Glutamatergic neuron (in vitro differentiated cells): Measurements from ENCODE around the gene CLBA1. TPM values are rescaled to one million over a fixed set of nuclear protein-coding genes. Genes with fewer than 3 reads are reported as not detected.

ENCODE experiments used
- DNase-seq: peaks from one replicate; pipeline ENCODE4 v3.0.0; 2022
- H3K27ac Mint-ChIP-seq: one replicate; pipeline ENCODE4 v1.8.0; 2020; ENCODE audit warnings: mild to moderate bottlenecking, mixed read lengths, inconsistent platforms; ENCODE audit not compliant: unreplicated experiment
- H3K27me3 Mint-ChIP-seq: one replicate; pipeline ENCODE4 v1.8.0; 2020; ENCODE audit warnings: mild to moderate bottlenecking, moderate library complexity, mixed read lengths, inconsistent platforms; ENCODE audit not compliant: unreplicated experiment
- H3K36me3 Mint-ChIP-seq: one replicate; pipeline ENCODE4 v1.8.0; 2020; ENCODE audit warnings: mild to moderate bottlenecking, mixed read lengths, inconsistent platforms; ENCODE audit not compliant: unreplicated experiment
- H3K4me1 Mint-ChIP-seq: one replicate; pipeline ENCODE4 v1.8.0; 2020; ENCODE audit warnings: mild to moderate bottlenecking, low read depth, mixed read lengths, inconsistent platforms; ENCODE audit not compliant: unreplicated experiment
- H3K4me3 Mint-ChIP-seq: one replicate; pipeline ENCODE4 v1.8.0; 2020; ENCODE audit warnings: mild to moderate bottlenecking, mixed read lengths, inconsistent platforms; ENCODE audit not compliant: unreplicated experiment
- H3K9me3 Mint-ChIP-seq: one replicate; pipeline ENCODE4 v1.8.0; 2020; ENCODE audit warnings: mild to moderate bottlenecking, moderate library complexity, mixed read lengths, inconsistent platforms; ENCODE audit not compliant: unreplicated experiment
- total RNA-seq: library from RNA; stranded (reverse); fragmentation: NEBNext Ultra II Directional; extraction: Animal tissue kit (Norgen Biotek cat#: 25700); gene quantifications from one replicate; pipeline ENCODE4 v1.2.1, GENCODE V29; 2021; ENCODE audit not compliant: unreplicated experiment
- TF ChIP-seq, protein P1 (sequence below): fragments of 200-600 bp; sonication (generic); IDR thresholded peaks from one replicate; pipeline ENCODE4 v1.5.0; 2021; ENCODE audit not compliant: partially characterized antibody, unreplicated experiment

Gene CLBA1
- total RNA-seq, 1 donor from 2014 or later, result 5.9 TPM

DNA sequence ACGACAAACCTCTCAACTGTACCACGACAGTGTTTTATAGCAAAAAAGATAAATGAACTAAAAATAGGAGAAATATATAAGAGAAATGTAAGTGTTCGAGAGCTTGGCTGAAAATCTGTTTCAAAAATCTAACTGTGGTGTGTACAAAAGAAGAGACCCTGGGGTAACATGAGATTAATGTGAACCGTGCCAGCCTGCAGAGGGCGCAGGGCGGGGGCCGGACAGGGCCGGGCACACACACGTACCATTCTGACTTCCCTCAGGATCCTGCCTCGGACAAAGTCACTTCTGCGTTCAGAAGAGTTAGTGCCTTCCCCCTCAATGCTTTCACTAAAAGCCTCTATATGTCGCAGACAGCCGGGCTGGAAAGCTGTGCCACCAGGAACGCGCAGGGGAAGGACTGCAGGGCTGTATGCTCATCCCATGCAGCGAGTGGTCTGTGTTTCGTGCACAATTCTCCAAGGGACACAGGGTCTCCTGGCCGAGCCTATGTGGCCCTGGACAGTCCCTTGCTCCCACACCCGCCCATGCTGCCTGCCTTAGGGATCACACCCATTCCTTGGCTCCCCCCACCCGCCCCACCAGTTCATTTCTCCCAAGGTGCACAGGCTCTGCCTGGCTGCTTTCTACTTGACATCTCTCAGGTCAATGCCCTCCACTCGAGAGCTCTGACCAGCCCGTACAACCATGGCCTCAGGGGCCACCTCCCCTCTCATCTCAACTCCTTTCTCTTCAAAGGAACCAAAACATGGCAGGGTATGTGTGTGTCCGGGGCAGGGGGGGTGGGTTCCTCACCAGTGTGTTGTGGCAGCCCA lies 26.8 kb downstream of the CLBA1 start:
- H3K4me1 Mint-ChIP-seq, result peaks cover 62% of the 10 kb centered on the region
- no peaks in the 10 kb centered on the region for H3K36me3 Mint-ChIP-seq
- H3K4me3 Mint-ChIP-seq, result peak overlapping the region; percentile 69
- H3K27ac Mint-ChIP-seq, result peak overlapping the region; percentile 86
- DNase-seq, result no peak
- H3K9me3 Mint-ChIP-seq, result peaks cover 13% of the 10 kb centered on the region
- H3K27me3 Mint-ChIP-seq, result peaks cover 7% of the 10 kb centered on the region
- TF ChIP-seq, protein P1, sequence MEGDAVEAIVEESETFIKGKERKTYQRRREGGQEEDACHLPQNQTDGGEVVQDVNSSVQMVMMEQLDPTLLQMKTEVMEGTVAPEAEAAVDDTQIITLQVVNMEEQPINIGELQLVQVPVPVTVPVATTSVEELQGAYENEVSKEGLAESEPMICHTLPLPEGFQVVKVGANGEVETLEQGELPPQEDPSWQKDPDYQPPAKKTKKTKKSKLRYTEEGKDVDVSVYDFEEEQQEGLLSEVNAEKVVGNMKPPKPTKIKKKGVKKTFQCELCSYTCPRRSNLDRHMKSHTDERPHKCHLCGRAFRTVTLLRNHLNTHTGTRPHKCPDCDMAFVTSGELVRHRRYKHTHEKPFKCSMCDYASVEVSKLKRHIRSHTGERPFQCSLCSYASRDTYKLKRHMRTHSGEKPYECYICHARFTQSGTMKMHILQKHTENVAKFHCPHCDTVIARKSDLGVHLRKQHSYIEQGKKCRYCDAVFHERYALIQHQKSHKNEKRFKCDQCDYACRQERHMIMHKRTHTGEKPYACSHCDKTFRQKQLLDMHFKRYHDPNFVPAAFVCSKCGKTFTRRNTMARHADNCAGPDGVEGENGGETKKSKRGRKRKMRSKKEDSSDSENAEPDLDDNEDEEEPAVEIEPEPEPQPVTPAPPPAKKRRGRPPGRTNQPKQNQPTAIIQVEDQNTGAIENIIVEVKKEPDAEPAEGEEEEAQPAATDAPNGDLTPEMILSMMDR, result no peak

DNA sequence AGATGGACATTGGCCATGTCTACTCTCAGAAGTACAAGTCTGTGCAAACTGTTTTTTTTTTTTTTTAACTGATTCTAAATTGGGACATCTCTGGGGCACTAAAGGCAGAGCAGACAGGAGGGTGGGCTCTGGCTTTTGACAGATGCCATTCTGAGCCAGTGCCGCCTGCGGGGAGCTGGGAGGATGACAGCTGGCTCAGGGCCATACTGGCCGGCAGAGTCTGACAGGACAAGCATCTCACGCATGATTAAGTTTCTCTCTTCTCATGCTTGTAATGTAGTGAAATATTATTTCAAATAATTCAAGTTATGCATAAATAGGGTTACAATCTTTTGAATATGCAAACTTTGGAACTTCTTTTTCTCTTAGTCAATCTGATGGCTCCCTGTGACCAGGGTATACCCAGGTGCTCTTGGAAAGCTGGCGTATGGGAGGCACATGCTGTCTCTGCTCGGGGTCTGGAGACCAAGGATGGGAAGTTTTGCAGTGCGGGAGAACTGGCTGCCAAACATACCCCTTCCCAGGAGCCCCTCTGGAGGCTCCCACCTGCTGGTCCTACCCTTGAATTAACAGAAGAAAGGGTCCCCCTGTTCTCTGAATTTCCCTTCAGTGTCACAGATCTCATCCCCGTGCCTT lies 27.7 kb downstream of the CLBA1 start:
- Mint-ChIP-seq H3K9me3 (peaks cover 13% of the 10 kb centered on the region), H3K27ac (peak overlapping the region; percentile 86), H3K4me3 (peak overlapping the region; percentile 71), H3K4me1 (peaks cover 63% of the 10 kb centered on the region), H3K27me3 (peaks cover 7% of the 10 kb centered on the region), H3K36me3 (no peaks in the 10 kb centered on the region)
- peak; percentile 65 for DNase-seq
- TF ChIP-seq, protein P1, result no peak

DNA sequence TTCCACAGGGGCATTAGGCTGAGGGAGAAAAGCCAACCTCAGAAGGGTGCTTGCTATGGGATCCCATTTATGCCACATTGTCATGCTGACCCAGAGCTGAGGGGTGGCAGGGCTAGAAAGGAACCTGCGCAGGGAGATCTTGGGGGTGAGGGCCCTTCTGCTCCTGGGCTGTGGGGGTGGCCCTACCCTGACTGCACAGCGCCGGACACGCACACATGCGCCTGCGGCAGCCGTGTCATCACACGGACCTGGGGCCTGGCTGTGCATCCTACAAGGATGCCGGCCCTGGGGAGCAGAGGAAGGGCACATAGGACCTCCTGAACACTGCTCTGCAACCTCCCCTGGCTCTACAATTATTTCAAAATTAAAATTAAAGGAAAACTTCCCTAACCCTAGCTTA lies 28.4 kb downstream of the CLBA1 start:
- H3K4me1 Mint-ChIP-seq, result peaks cover 65% of the 10 kb centered on the region
- TF ChIP-seq, protein P1, result no peak
- no peak for DNase-seq
- H3K27ac Mint-ChIP-seq, result peak overlapping the region; percentile 86
- H3K27me3 Mint-ChIP-seq, result peaks cover 7% of the 10 kb centered on the region
- H3K36me3 Mint-ChIP-seq, result no peaks in the 10 kb centered on the region
- peaks cover 13% of the 10 kb centered on the region for H3K9me3 Mint-ChIP-seq
- H3K4me3 Mint-ChIP-seq, result peak overlapping the region; percentile 51

DNA sequence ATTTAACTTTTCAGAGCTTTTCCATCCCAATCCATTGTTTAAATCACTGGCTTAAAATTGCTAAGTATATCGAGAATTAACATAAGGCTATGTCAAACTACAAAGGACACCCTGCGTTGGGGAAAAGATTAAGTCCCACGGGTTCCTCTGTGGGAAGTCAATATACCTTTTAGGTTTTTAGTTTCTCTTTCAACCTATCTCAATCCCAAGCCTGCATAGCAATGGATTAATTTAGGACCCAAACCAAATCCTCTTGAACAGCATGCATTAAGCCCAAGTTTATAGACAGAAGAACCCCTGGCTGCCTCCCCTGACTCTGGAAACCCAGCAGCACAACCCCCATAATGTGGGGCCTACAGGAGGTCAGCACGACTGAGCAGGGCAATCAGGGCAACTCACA lies 29.0 kb downstream of the CLBA1 start:
- Mint-ChIP-seq H3K4me1 (peaks cover 68% of the 10 kb centered on the region), H3K4me3 (peak overlapping the region; percentile 51), H3K27ac (peak overlapping the region; percentile 86), H3K27me3 (peaks cover 10% of the 10 kb centered on the region), H3K36me3 (no peaks in the 10 kb centered on the region), H3K9me3 (peaks cover 14% of the 10 kb centered on the region)
- DNase-seq, result no peak
- TF ChIP-seq, protein P1, result no peak

DNA sequence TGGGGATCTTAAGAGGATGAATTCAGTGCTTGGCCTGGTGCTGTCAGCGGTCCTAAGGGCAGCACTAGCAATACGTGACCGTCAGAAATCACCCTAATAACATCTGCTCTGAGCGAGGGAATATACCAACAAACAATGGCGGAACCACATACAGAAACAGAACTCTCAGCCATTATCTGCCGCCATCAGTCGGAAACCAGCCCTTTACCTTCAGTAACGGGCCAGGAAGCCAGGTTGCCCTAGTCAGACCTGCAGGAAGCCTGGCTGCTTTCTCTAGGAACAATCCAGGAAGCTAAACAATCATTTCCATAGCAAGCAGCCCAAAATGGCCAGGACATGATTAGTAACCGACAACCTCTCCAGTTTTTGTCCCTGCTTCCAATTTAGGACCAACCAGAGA lies 29.7 kb downstream of the CLBA1 start:
- peak overlapping the region; percentile 51 for H3K4me3 Mint-ChIP-seq
- H3K27ac Mint-ChIP-seq, result peak overlapping the region; percentile 86
- peaks cover 12% of the 10 kb centered on the region for H3K27me3 Mint-ChIP-seq
- peaks cover 17% of the 10 kb centered on the region for H3K9me3 Mint-ChIP-seq
- no peaks in the 10 kb centered on the region for H3K36me3 Mint-ChIP-seq
- no peak for DNase-seq
- TF ChIP-seq, protein P1, result no peak
- H3K4me1 Mint-ChIP-seq, result peaks cover 64% of the 10 kb centered on the region
